HEK293T (cell line): ENCODE measurements around the gene TMEM223.

Experiments used
- ARNT ChIP-seq: fragments of 450-650 bp; IDR thresholded peaks from 2 replicates; pipeline ENCODE4 v1.6.1; 2017; ENCODE audit warnings: mild to moderate bottlenecking
- BHLHE40 ChIP-seq: fragments of 450-650 bp; IDR thresholded peaks from 2 replicates; pipeline ENCODE4 v1.6.1; 2016; ENCODE audit warnings: mild to moderate bottlenecking, moderate library complexity, borderline replicate concordance
- CTBP1 ChIP-seq: fragments of 450-650 bp; IDR thresholded peaks from 2 replicates; pipeline ENCODE4 v1.6.1; 2016; ENCODE audit warnings: borderline replicate concordance
- FOXA1 ChIP-seq: fragments of 450-650 bp; IDR thresholded peaks from 2 replicates; pipeline ENCODE4 v1.6.1; 2016; ENCODE audit warnings: mild to moderate bottlenecking
- FOXK2 ChIP-seq: fragments of 450-650 bp; IDR thresholded peaks from 2 replicates; pipeline ENCODE4 v1.6.1; 2016; ENCODE audit warnings: mild to moderate bottlenecking
- FOXM1 ChIP-seq: fragments of 450-650 bp; IDR thresholded peaks from 2 replicates; pipeline ENCODE4 v1.6.1; 2017; ENCODE audit warnings: mild to moderate bottlenecking, borderline replicate concordance
- HDGF ChIP-seq: fragments of 450-650 bp; IDR thresholded peaks from 2 replicates; pipeline ENCODE4 v1.6.1; 2017; ENCODE audit warnings: antibody characterized with exemption, borderline replicate concordance
- L3MBTL2 ChIP-seq: fragments of 450-650 bp; conservative IDR thresholded peaks from 2 replicates; pipeline ENCODE4 v1.6.1; 2016; ENCODE audit warnings: mild to moderate bottlenecking
- NFRKB ChIP-seq: fragments of 450-650 bp; IDR thresholded peaks from 2 replicates; pipeline ENCODE4 v1.6.1; 2016; ENCODE audit warnings: mild to moderate bottlenecking, moderate library complexity
- PKNOX1 ChIP-seq: fragments of 450-650 bp; IDR thresholded peaks from 2 replicates; pipeline ENCODE4 v1.6.1; 2016
- SP1 ChIP-seq: fragments of 450-650 bp; IDR thresholded peaks from 2 replicates; pipeline ENCODE4 v1.6.1; 2017
- SUZ12 ChIP-seq: fragments of 450-650 bp; IDR thresholded peaks from 2 replicates; pipeline ENCODE4 v1.6.1; 2016; ENCODE audit warnings: mild to moderate bottlenecking
- TARDBP ChIP-seq: fragments of 450-650 bp; IDR thresholded peaks from 2 replicates; pipeline ENCODE4 v1.6.1; 2016
- ZNF384 ChIP-seq: fragments of 450-650 bp; IDR thresholded peaks from 2 replicates; pipeline ENCODE4 v1.6.1; 2016

- TF ChIP-seq FOXA1 = no peak
- TF ChIP-seq ZNF384 = no peak
- no peak for TF ChIP-seq ARNT
- TF ChIP-seq SP1 = no peak
- no peak for TF ChIP-seq FOXK2
- TF ChIP-seq SUZ12 = no peak
- no peak for TF ChIP-seq TARDBP
- TF ChIP-seq PKNOX1 = no peak
- no peak for TF ChIP-seq HDGF
- TF ChIP-seq CTBP1 = no peak
- TF ChIP-seq L3MBTL2 = no peak
- TF ChIP-seq FOXM1 = no peak
- no peak for TF ChIP-seq BHLHE40
- TF ChIP-seq NFRKB = no peak
Observed at GRCh38 chr11:62835336-62835735, 43.5 kb upstream of the TMEM223 start.
